CD14-positive monocyte (primary cell): ENCODE data around the gene FOXJ1. TPM values are rescaled to one million over a fixed set of nuclear protein-coding genes. Genes with fewer than 3 reads are reported as not detected.
A peak's percentile ranks its signal among the peaks of the same experiment; 100 is the strongest.

ENCODE experiments used
- DNase-seq, 3 donors: peaks; one replicate each; pipeline ENCODE4 v3.0.0-alpha.2; 2011 to 2022
- H2AFZ ChIP-seq: 2 replicates; pipeline ENCODE4 v1.6.0; 2012; ENCODE audit warnings: mild to moderate bottlenecking, low read depth, low read length, inconsistent platforms; ENCODE audit not compliant: insufficient read depth, poor library complexity, severe bottlenecking
- H3K27ac ChIP-seq, 2 donors: 1 replicate in 1 of 2; 2 replicates in 1 of 2; pipeline ENCODE4 v1.5.1; 2012 to 2013; ENCODE audit warnings: low read length in 2 of 2, control low read depth in 1 of 2, inconsistent platforms in 1 of 2, low read depth in 1 of 2, mild to moderate bottlenecking in 1 of 2
- H3K27me3 ChIP-seq, 2 donors: one replicate each; pipeline versions ENCODE4 v1.6.0 to v1.6.1; 2011 to 2013; ENCODE audit warnings: low read length in 2 of 2; ENCODE audit not compliant: control insufficient read depth in 2 of 2, insufficient read depth in 2 of 2
- H3K36me3 ChIP-seq, 2 donors: replicated peaks in 1 of 2; 1 replicate in 1 of 2; 2 replicates in 1 of 2; pipeline versions ENCODE4 v1.5.1 to v1.6.1; 2012 to 2013; ENCODE audit warnings: low read length in 2 of 2, control low read depth in 1 of 2, inconsistent platforms in 1 of 2, mild to moderate bottlenecking in 1 of 2; ENCODE audit not compliant: insufficient read depth in 2 of 2, control insufficient read depth in 1 of 2
- H3K4me1 ChIP-seq, 2 donors: 1 replicate in 1 of 2; 2 replicates in 1 of 2; pipeline versions ENCODE4 v1.5.1 to v1.6.1; 2012 to 2013; ENCODE audit warnings: low read length in 2 of 2, control low read depth in 1 of 2, inconsistent platforms in 1 of 2, mild to moderate bottlenecking in 1 of 2, moderate library complexity in 1 of 2; ENCODE audit not compliant: insufficient read depth in 2 of 2, control insufficient read depth in 1 of 2
- H3K4me2 ChIP-seq: replicated peaks from 2 replicates; pipeline ENCODE3; 2012; ENCODE audit warnings: low read length, moderate library complexity, mild to moderate bottlenecking; ENCODE audit not compliant: poor library complexity, severe bottlenecking; ENCODE audit errors: extremely low read depth
- H3K4me3 ChIP-seq, 3 experiments: fragments of 200-600 bp in 1 of 3; sonication (generic) in 1 of 3; replicated peaks in 1 of 3; 1 replicate in 2 of 3; 2 replicates in 1 of 3; pipeline ENCODE4 v1.5.1; 2011 to 2013; ENCODE audit warnings: low read length in 3 of 3, mild to moderate bottlenecking in 3 of 3, control low read depth in 2 of 3, low read depth in 2 of 3, inconsistent platforms in 1 of 3, moderate library complexity in 1 of 3
- H3K79me2 ChIP-seq: 2 replicates; pipeline ENCODE4 v1.6.0; 2012; ENCODE audit warnings: mild to moderate bottlenecking, control low read depth, inconsistent platforms, low read length, moderate library complexity; ENCODE audit not compliant: insufficient read depth
- H3K9ac ChIP-seq: 2 replicates; pipeline ENCODE4 v1.6.0; 2017; ENCODE audit warnings: low read length, mild to moderate bottlenecking; ENCODE audit not compliant: insufficient read depth, poor library complexity, severe bottlenecking
- H3K9me3 ChIP-seq, 2 donors: replicated peaks in 1 of 2; 1 replicate in 1 of 2; 2 replicates in 1 of 2; pipeline versions ENCODE4 v1.5.1 to v1.6.1; 2012 to 2013; ENCODE audit warnings: low read length in 2 of 2, control low read depth in 1 of 2; ENCODE audit not compliant: control insufficient read depth in 1 of 2, insufficient read depth in 1 of 2
- H4K20me1 ChIP-seq: 2 replicates; pipeline ENCODE4 v1.6.0; 2012; ENCODE audit warnings: mild to moderate bottlenecking, low read length, control low read depth, moderate library complexity; ENCODE audit not compliant: insufficient read depth
- H3K27ac Mint-ChIP-seq, 7 donors: one replicate each; pipeline ENCODE4 v1.8.0; 2020; ENCODE audit warnings: mild to moderate bottlenecking in 7 of 7, mixed read lengths in 7 of 7, moderate library complexity in 6 of 7, inconsistent platforms in 2 of 7
- H3K27me3 Mint-ChIP-seq, 3 donors: one replicate each; pipeline ENCODE4 v1.8.0; 2021 to 2022; ENCODE audit warnings: low read depth in 3 of 3, mild to moderate bottlenecking in 3 of 3, mixed read lengths in 3 of 3, moderate library complexity in 3 of 3, inconsistent platforms in 1 of 3
- H3K36me3 Mint-ChIP-seq, 2 donors: one replicate each; pipeline ENCODE4 v1.8.0; 2020; ENCODE audit warnings: mixed read lengths in 2 of 2, inconsistent platforms in 1 of 2, mild to moderate bottlenecking in 1 of 2
- H3K4me1 Mint-ChIP-seq: one replicate; pipeline ENCODE4 v1.8.0; 2020; ENCODE audit warnings: mild to moderate bottlenecking, mixed read lengths
- H3K4me3 Mint-ChIP-seq, 2 donors: one replicate each; pipeline ENCODE4 v1.8.0; 2020; ENCODE audit warnings: mild to moderate bottlenecking in 2 of 2, mixed read lengths in 2 of 2, moderate library complexity in 1 of 2
- H3K9me3 Mint-ChIP-seq, 7 donors: one replicate each; pipeline ENCODE4 v1.8.0; 2020 to 2022; ENCODE audit warnings: mixed read lengths in 7 of 7, mild to moderate bottlenecking in 6 of 7, moderate library complexity in 6 of 7, inconsistent platforms in 2 of 7
- CTCF ChIP-seq: fragments of 200-600 bp; IDR thresholded peaks from one replicate; pipeline ENCODE4 v1.8.0; 2022; ENCODE audit warnings: antibody characterized with exemption, mild to moderate bottlenecking
- WGBS: methylation state at CpG from one replicate; pipeline ENCODE4 v1.1.5; 2013; ENCODE audit warnings: missing lambda C conversion rate; ENCODE audit not compliant: insufficient coverage; 5-methylcytosine and 5-hydroxymethylcytosine counted together
- intact Hi-C, 2 donors: fragments of 100-400 bp; cut with micrococcal nuclease; formaldehyde crosslinking; loops; one replicate each; pipeline versions ENCODE4 v1.15.0 to v1.15.1; 2023
- polyA plus RNA-seq, 3 donors: library from polyadenylated mRNA; depleted of rRNA in 1 of 3; unstranded in 2 of 3; stranded (reverse) in 1 of 3; fragments of 300-500 nt in 2 of 3; fragments of >200 nt in 1 of 3; fragmentation: Illumina TruSeq in 2 of 3; gene quantifications; 1 replicate in 2 of 3; 2 replicates in 1 of 3; pipeline ENCODE4 v1.2.3, GENCODE V29; 2012 to 2021

Gene FOXJ1
- polyA plus RNA-seq, 3 donors = not detected

DNA sequence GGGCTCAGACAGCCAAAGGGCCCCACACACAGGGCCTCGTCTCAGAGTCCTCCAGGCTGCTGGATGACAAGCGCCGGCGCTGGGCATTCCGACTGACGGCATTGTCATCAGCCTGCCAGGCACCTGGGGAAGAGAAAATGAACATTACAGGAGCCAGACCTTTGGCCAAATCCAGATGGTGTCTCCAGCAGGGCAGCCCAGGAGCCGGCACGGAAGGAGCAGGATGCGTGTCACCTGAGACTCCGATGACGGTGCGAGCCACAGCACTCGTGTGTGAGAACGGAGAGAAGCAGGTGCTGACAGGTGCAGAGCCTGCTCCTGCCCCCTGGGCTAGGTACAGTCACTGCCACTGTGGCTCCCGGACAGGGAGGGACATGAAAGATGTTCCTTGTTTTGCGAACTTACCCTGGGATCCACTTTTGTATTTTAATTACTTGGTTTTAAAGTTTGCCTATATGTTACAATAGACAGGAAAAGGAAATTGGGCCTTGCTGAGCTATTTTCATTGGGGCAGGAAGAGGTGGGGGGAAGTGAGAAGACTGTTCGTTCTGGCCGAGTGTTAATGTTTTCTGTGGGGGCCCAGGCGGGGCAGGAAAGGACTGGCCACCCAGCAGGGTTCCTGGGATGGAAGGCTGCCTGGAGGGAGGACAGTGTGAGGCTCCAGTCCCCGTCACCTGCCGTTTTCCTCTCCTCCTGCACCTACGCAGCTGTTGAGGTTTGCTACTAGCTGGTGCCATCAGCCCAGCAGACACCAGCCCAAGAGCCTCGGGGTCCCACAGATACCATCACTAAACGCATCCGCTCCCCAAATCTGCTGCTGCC, 4.4 kb upstream of the FOXJ1 start:
- peaks cover 14 to 27% (median 22%) of the 10 kb centered on the region in 3 donors for H3K27me3 Mint-ChIP-seq
- Histone ChIP-seq H3K36me3 (no peaks in the 10 kb centered on the region), H3K9ac (peak overlapping the region; percentile 41), H3K4me2 (peak overlapping the region; percentile 64), H3K27ac (no peak overlapping the region), H3K79me2 (no peaks in the 10 kb centered on the region), H3K9me3 (no peaks in the 10 kb centered on the region), H3K4me1 (peaks cover 47 to 53% of the 10 kb centered on the region in 2 donors), H3K4me3 (peak overlapping the region in 1 of 3 experiments; percentile 61), H3K27me3 (peaks cover 5 to 17% of the 10 kb centered on the region in 2 donors), H4K20me1 (no peaks in the 10 kb centered on the region), H2AFZ (peak overlapping the region; percentile 79)
- H3K4me1 Mint-ChIP-seq = peaks cover 54% of the 10 kb centered on the region
- 30% methylated on average over 21 of the region's 25 CpGs for WGBS
- DNase-seq = peak in 1 of 3 donors; percentile 13
- peaks cover 0 to 3% (median 0%) of the 10 kb centered on the region in 7 donors for H3K9me3 Mint-ChIP-seq
- peak overlapping the region; percentile 34 to 85 for H3K4me3 Mint-ChIP-seq
- TF ChIP-seq CTCF = no peak
- intact Hi-C loops = no loop called here
- peaks cover 0 to 6% of the 10 kb centered on the region in 2 donors for H3K36me3 Mint-ChIP-seq
- peak overlapping the region in 2 of 7 donors; percentile 20 to 65 for H3K27ac Mint-ChIP-seq

DNA sequence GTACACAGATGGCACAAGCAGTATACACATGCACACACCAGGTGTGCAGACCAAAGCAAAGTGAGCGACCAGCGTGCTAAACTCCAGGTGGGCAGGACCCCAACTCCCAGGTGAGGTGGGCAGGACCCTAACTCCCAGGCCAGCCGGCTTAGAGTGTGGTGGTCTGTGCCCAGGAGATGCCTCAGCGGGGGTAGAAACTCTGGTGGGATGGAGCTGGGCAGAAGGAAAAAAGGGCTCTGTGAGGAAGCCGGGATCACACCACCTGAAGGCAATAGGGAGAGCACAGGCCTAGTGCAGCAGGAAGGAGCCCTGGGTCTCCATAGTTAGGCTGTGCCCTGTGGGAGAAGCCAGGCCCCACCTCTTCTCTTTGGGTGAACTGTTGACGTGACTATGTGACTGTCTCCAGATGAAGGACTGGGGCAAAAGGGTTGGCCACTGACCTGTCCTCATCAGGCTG, 1.6 kb upstream of the FOXJ1 start:
- Histone ChIP-seq H3K9me3 (peaks cover 0 to 7% of the 10 kb centered on the region in 2 donors), H4K20me1 (no peaks in the 10 kb centered on the region), H3K36me3 (no peaks in the 10 kb centered on the region), H3K4me1 (peaks cover 52 to 60% of the 10 kb centered on the region in 2 donors), H3K27ac (no peak overlapping the region), H3K4me2 (no peak overlapping the region), H3K79me2 (no peaks in the 10 kb centered on the region), H3K27me3 (peaks cover 15 to 38% of the 10 kb centered on the region in 2 donors), H2AFZ (no peak overlapping the region), H3K4me3 (no peak overlapping the region), H3K9ac (no peak overlapping the region)
- peaks cover 59% of the 10 kb centered on the region for H3K4me1 Mint-ChIP-seq
- H3K27ac Mint-ChIP-seq = peak overlapping the region in 3 of 7 donors; percentile 28 to 52 (median 41)
- intact Hi-C loops = no loop called here
- peaks cover 24 to 49% (median 44%) of the 10 kb centered on the region in 3 donors for H3K27me3 Mint-ChIP-seq
- 100% methylated on average over 3 of the region's 6 CpGs for WGBS
- peak overlapping the region in 1 of 2 donors; percentile 63 for H3K4me3 Mint-ChIP-seq
- H3K9me3 Mint-ChIP-seq = peaks cover 0 to 10% (median 3%) of the 10 kb centered on the region in 7 donors
- TF ChIP-seq CTCF = no peak
- peaks cover 0 to 10% of the 10 kb centered on the region in 2 donors for H3K36me3 Mint-ChIP-seq
- no peak for DNase-seq
